Sigmoid colon (tissue), 3 donors: ENCODE measurements around the gene STRADA.

Experiments
- CTCF ChIP-seq, 4 experiments: fragments of 450-650 bp in 3 of 4; fragments of 200-600 bp in 1 of 4; IDR thresholded peaks; one replicate each; pipeline ENCODE4 v1.5.1; 2016 to 2019; ENCODE audit warnings: antibody characterized with exemption in 4 of 4, mild to moderate bottlenecking in 3 of 4, moderate library complexity in 2 of 4
- POLR2A ChIP-seq, 2 donors: fragments of 450-650 bp; IDR thresholded peaks; one replicate each; pipeline ENCODE4 v1.6.1; 2016; ENCODE audit warnings: antibody characterized with exemption in 2 of 2, mild to moderate bottlenecking in 2 of 2, moderate library complexity in 2 of 2

GRCh38 chr17:63704259-63704576 lies 37.4 kb downstream of the STRADA start:
- TF ChIP-seq POLR2A (IDR thresholded peaks at IDR 0.05) (no peak), CTCF (IDR thresholded peaks at IDR 0.05) (no peak)
